Activated gamma-delta T cell (primary cell): ENCODE results near the gene CAPS.

Experiments
- DNase-seq: peaks from one replicate; lab custom pipeline; 2025; lab: John Stamatoyannopoulos, UW

The CAPS gene

GRCh38 chr19:5934069-5934401, 20.0 kb downstream of the CAPS start:
- no peak for DNase-seq

GRCh38 chr19:5934774-5935472, 20.9 kb downstream of the CAPS start:
- no peak for DNase-seq

DNA sequence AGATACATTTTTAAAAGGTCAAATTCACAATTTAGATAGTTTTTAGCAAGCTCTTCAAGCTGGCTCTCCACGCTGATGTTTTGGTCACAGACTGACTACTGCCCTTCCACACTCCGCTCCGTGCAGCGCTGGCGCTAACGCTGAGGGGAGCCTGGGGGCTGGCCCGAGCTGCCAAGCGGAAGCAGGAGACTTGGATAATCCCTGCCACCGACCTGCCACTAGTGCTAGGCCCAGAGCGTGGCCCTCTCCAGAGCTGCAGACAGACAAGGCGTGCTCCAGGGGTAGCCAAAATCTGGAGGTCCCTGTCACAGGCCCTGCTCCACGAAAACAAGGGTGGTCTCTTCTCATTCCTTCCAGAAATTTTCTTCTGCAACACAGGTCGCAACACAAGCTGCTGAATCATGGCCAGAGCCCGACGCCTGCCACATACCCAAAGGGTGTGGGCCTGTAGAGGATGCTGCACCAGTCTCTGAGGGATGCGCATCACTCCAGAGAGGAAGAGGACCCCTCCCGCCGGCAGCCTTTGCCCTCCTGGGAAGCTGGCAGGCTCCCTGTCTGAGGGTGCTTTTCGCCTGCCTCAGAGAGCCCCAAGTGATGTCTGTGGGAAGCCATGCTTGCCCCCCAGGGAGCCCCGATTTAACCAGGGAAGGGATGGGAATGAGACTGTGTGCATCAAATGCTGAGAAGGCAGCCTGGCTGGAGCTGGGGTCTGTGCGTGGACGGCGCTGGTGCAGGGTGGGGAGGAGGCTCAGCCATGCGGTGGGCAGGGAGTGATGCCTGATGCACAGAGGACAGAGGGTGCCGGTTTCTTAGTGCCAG, 21.6 kb downstream of the CAPS start:
- no peak for DNase-seq

GRCh38 chr19:5936292-5936592, 22.2 kb downstream of the CAPS start:
- no peak for DNase-seq

DNA sequence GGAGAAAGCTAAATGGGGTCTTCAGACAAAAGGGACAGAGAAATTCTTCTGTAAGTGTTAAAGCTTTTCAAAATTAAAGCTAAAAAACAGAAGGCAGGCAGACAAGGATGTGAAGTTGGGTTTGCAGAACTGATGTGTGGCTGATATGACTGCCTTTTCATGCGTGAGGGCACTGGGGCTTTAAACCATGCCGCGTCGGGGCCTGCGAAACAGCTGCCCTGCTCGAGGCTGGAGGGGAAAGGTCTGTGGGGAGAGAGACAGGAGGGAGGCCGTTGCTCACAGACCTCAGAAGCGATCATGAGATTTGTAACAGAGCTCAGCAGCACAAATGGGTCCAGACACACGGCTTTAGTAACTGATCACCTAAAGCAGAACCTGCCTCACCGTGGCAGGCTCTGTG, 23.5 kb downstream of the CAPS start:
- DNase-seq = no peak

DNA sequence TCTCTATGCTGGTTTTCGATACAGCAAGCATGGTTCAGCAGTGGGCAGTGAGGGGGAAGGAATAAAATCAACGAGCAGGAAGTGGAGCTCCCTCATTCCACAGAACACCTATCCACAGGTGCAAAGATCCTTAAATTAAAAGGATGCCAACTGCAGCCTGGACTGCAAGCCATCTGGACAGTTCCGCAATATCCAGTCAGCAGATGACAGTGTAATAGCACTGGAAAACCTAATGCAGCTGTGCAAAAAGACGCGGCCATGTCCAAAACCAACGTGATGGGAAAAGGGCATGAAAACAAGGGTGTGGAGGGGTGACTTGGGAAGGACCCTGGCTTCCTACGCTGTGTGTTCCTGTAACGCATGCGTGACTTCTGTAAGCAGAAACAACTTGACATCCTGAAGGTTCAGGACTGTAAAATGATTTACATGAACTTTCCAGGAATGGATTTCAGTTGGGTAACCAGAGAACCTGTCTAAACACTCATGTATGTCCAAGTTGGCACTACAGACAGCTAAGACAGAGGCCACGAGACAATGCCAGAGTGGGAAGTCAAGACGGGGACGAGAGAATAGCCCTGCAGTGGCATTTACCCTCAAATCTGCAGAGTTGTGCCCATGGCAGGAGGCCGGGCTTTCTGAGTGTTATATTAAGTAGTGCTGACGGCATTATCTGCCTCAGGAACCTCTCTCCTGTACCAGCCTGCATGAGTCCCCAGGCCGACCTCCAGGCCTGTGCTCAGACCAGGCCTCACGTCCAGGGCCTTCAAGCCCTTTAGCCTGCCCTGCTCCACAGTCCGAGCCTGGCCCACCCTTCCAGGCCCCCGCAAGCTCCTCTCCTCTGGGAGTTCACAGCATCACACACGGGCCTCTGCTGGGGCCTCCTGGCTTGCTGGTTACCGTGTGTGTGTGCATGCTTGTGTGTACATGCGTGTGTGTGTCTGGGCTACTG, 26.5 kb downstream of the CAPS start:
- DNase-seq = no peak

DNA sequence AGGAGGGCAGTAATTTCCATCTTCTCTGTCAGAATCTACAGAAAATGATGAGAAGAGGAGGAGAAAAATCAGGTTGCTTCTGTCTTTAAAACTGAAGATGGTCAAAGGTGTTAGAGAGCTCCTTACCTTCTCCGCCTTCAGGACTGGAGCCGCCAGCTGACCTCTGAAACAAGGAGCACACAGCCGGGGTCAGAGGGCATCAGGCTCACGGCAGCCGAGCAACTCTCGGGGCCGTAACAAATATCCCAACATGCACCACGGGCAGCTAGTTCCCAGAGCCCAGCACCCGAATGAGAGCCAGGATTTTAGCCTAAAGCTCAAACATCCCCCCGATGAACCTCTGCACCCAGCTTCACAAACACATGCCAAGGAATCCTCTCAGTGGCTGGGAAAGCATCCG, 27.6 kb downstream of the CAPS start:
- no peak for DNase-seq

GRCh38 chr19:5943045-5943444, 29.0 kb downstream of the CAPS start:
- DNase-seq = no peak

DNA sequence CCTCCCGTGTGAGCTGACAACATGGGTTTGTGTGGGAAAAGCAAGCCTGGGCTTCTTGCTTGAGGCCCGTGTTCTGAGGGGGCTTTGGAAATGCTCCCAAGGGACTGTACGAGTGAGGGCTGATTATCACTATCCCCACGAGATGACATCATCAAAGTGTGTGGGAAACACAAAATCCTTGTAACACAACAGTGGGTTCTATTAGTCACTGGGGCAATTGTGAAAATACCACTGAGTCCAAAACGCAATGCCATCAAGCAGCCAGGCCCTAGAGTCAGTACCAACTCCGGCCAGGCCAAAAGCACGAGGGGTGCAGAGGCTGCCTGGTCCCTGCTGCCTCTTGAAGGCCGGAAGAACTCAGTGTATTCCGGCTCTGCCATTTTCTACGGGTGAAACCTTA, 29.6 kb downstream of the CAPS start:
- no peak for DNase-seq

GRCh38 chr19:5947435-5947834, 33.4 kb downstream of the CAPS start:
- no peak for DNase-seq

GRCh38 chr19:5948752-5949564, 34.9 kb downstream of the CAPS start:
- no peak for DNase-seq

DNA sequence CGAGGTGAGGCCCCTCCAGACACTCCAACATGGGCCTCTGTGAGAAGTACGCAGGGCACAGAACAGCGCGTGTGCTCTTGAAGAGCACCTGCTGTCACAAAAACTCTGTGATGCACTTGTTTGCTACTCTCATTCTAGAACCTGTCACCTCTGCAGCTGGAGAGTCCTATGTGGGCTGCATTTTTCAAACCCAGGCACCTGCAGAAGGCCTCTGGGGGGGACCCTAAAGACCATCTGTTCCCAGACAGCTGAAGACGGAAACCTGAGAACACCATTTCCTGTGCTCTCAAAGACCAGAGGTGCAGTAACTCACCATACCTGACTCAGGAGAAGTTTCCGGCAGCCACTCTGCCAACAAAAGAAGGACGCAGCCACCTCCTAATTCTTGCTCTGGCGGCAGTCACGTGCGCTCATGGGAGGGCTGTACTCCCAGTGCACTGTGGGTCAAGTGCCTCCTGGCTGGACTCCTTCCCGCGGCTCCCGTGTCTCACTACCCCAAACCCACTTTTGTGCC, 35.8 kb downstream of the CAPS start:
- DNase-seq = no peak

DNA sequence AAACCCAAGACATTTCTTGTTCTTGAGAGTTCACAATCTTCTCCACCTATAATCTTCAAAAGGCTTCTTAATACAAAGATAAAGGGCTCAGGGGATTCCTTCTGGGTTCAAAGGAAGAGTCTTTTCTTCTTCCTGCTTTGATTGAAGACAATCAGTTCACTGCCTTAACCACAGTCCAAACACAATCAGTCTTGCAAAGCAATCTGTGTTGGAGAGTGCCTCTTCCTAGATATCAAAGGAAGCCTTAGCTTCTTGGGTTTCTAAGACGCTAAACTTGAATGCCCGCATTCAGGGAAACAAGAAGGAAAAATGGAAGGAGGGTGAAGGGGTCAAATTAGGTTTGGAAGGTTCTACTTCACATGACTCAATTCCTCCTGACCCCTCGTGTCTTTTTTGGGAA, 36.7 kb downstream of the CAPS start:
- no peak for DNase-seq

DNA sequence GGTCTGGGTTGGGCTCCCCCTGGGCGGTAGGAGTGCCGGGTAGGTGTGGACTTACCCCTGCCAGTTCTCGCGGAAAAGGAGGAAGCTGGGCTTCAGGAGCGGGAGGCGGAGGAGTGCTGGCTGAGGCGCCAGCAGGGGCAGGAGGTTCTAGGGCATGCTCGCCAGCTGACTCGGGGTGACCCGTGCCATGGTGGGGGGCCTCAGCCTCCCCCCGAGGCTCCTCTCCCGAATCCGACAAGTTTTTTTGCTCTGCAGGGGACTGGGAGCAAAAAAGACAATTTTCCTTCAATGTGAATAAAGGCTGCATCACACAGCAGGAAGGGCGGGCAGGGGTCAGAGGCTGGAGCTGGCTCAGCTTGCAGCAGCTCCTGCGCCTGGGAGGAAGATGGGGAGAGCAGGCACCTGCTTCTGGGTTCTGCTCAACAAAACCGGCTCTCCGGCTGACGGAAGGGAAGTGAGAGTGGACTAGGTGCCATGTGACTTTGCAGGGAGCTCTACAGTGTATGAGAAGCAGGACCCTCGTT, 37.3 kb downstream of the CAPS start:
- no peak for DNase-seq

DNA sequence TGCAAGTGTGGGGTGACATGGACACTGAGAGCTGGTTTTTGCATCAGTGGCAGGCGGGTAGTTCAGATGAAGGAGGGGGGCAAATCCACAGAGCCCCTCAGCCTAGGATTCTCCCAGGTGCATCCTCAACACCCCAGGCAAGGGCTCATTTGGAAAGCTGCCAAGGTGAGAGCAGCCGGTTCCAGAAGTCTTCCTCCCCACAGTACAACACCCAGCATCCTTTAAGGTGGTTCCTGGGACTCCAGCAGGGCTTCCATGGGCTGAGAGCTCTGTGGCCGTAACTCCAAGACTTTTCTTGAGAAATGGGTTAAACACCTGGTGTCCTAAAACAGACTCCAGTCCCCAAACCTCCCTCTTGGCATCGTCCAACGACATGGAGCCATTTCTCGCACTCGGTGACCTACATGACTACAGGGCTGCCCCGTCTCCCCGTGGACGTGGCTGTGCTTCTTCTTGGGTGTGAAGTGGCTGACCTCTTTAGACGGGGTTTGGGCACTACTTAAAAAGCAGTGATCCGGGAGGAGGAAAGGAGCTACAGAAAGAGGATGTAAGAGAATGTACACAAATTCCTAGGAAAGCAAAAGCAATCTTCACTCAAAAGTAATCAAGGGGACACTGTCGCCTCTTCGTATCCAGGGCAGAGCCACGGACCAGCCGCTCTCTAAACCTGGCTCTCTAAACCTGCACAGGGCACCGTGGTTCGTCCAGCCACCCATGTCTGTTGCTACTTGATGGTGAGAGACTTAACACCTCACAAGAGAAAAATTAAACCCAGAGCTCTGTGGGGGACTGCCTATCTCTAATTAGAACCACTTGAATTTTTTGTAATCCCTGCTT, 38.4 kb downstream of the CAPS start:
- no peak for DNase-seq

- no peak for DNase-seq
Measured at GRCh38 chr19:5953030-5953589, 39.1 kb downstream of the CAPS start.

DNA sequence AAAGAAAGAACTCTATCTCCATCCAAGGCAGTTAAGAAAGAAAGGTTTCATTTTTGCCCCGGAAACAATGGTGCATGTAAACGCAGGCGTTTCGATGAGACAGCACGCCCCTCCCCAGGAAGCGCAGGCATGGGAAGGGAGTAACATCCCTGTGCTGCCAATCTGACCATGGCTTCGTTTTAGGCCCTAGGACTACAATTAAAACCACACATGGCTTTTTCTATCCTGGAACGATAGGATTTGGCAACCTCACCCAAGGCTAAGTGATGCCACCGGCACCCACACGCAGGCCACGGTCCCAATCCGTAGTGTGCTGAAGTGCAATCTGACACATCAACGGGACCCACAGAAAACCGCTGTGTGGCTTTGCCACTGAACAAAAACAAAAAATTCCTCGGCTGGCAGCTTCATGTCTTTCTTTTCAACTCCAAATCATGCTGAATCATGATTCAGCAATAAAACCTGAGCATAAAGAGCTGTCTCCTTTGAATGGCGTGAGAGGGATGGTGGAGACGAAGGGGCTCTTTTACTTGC, 39.7 kb downstream of the CAPS start:
- DNase-seq = no peak

GRCh38 chr19:5954293-5954692, 40.2 kb downstream of the CAPS start:
- DNase-seq = no peak

DNA sequence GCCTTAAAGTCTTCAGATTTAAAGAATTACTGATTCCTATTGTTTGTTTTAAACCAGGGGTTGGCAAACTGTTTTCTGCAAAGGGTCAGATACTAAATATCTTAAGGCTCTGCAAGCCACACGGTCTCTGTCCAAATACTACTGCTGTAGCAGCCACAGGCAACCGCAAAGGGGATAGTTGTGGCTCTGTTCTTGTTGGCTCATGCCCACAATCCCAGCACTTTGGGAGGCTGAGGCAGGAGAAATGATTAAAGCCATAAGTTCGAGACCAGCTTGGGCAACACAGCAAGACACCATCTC, 41.5 kb downstream of the CAPS start:
- DNase-seq = no peak

- no peak for DNase-seq
Measured at GRCh38 chr19:5956323-5956722, 42.3 kb downstream of the CAPS start.
